H1 (cell line): Measurements from ENCODE around the gene C1QTNF4. TPM values are rescaled to one million over a fixed set of nuclear protein-coding genes. Genes with fewer than 3 reads are reported as not detected.

Experiments
- CBX5 ChIP-seq: fragments of 300-800, 300-1000 bp; sonication (generic); IDR thresholded peaks from 2 replicates; pipeline ENCODE4 v1.7.1; 2016; ENCODE audit warnings: antibody characterized with exemption, low read length, low read depth
- CHD1 ChIP-seq: IDR thresholded peaks from 2 replicates; pipeline ENCODE4 v1.6.1; 2012; ENCODE audit warnings: low read depth, low read length, improper control_type of control experiment
- EP300 ChIP-seq, 2 experiments: IDR thresholded peaks; 1 replicate in 1 of 2; 2 replicates in 1 of 2; pipeline ENCODE4 v1.6.1; 2011 to 2012; ENCODE audit warnings: low read depth in 2 of 2, low read length in 2 of 2, mild to moderate bottlenecking in 2 of 2, borderline replicate concordance in 1 of 2, inconsistent platforms in 1 of 2, moderate library complexity in 1 of 2
- KDM4A ChIP-seq: IDR thresholded peaks from one replicate; pipeline ENCODE4 v1.7.1; 2012; ENCODE audit warnings: low read depth, mild to moderate bottlenecking, moderate library complexity, low read length, inconsistent platforms; ENCODE audit not compliant: severe bottlenecking
- RXRA ChIP-seq: IDR thresholded peaks from 2 replicates; pipeline ENCODE4 v1.6.1; 2011; ENCODE audit warnings: low read depth, mild to moderate bottlenecking, low read length, moderate library complexity; ENCODE audit not compliant: insufficient read depth
- polyA plus RNA-seq, 7 experiments: library from polyadenylated mRNA; depleted of rRNA in 3 of 7; stranded (reverse) in 5 of 7; unstranded in 2 of 7; fragments of >200 nt in 5 of 7; fragments of 200-250 nt in 2 of 7; gene quantifications; 1 replicate in 5 of 7; 2 replicates in 1 of 7; 4 replicates in 1 of 7; pipeline versions ENCODE4 v1.2.1 to v1.2.3, GENCODE V29; 2011 to 2013; ENCODE audit warnings: missing spikeins in 2 of 7, mixed read lengths in 2 of 7
- total RNA-seq: library from RNA; stranded (reverse); fragmentation: NEBNext Ultra II Directional; extraction: Animal tissue kit (Norgen Biotek cat#: 25700); gene quantifications from 2 replicates; pipeline ENCODE4 v1.2.1, GENCODE V29; 2021

Gene C1QTNF4
- total and polyA plus RNA-seq, 2 of the 8 experiments (the other 6 are each of a cell fraction or from before 2014, with no cell fraction given) = 3.9 to 6.0 TPM

DNA sequence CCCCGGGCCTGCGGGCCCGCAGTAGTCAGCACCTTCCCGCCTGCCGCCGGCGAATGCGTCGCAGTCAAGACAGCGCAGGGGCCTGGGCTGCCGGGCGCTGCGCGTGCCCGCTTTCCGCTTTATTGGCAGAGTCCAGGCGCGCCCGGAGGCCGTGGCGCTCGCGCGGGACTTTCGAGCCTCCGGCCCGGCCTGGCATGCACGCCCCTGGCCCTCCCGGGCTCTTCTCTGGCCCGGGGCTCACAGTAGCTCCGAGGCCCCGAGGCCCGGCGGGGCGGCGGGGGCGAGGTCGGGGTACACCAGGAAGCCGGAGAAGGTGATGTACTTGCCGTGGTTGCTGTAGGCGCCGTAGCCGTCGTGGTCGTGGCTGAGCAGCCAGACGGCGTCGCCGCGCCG lies 4.6 kb downstream of the C1QTNF4 start (continued):
- TF ChIP-seq RXRA (no peak), EP300 (IDR thresholded peaks at IDR 0.05; ENCODE audit: borderline replicate concordance in 1 of 2, low read depth in 2 of 2, low read length in 2 of 2) (no peak), CHD1 (no peak), KDM4A (no peak), CBX5 (no peak)
